Measurements from ENCODE around the gene RHO. TPM values are rescaled to one million over a fixed set of nuclear protein-coding genes. Genes with fewer than 3 reads are reported as not detected.

The RHO gene
- total RNA-seq, 1 experiment from 2014 or later: not detected

DNA sequence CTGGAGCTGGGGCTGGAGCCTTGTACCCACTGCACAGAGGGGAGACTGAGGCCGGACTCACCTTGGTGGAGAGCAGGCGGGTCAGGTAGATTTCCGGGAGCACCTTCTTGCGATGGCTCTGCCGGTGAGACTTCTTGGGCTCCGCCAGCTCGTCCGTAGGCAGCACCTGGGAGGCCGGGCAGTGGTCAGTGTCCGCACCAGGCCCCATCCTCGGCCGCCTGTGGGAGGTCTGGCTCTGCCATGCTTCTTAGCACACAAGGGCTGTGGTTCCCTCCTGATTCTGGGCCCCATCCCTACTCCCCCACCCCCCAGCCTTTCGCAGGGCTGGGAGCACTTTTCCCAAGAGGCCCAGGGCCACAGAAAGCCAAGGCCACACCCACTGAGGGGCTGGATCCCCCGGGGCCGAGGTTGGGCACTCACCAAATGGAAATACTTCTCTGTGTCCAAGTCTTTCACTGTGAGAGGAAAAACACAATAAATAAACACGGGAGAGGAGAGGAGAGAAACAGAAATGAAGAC, 31.9 kb downstream of the RHO start:
- Histone ChIP-seq H3K9me2 (replicated peaks; ENCODE audit: low read length) (no peaks in the 10 kb centered on the region), H3K36me3 (ENCODE audit: low read depth, low read length) (no peaks in the 10 kb centered on the region), H3K4me2 (ENCODE audit: low read length) (no peak overlapping the region), H2AFZ (ENCODE audit: low read length) (no peak overlapping the region), H3K27me3 (ENCODE audit: low read length) (no peaks in the 10 kb centered on the region), H3K9me3 (ENCODE audit: low read length) (no peaks in the 10 kb centered on the region), H3K9ac (ENCODE audit: low read length) (no peak overlapping the region), H3K79me2 (ENCODE audit: low read length) (no peaks in the 10 kb centered on the region), H3K4me1 (ENCODE audit: insufficient read depth, low read length) (no peaks in the 10 kb centered on the region), H3F3A (ENCODE audit: low read length, unreplicated experiment) (no peaks in the 10 kb centered on the region), H3K4me3 (ENCODE audit: low read length) (no peak overlapping the region), H3K27ac (ENCODE audit: low read length) (no peak overlapping the region), H4K20me1 (ENCODE audit: low read length) (no peaks in the 10 kb centered on the region)
- CTCF ChIA-PET: no interaction called here
- intact Hi-C loops (cut with micrococcal nuclease): no loop called here
- no peak for TF ChIP-seq EZH2 (IDR thresholded peaks at IDR 0.05; ENCODE audit: low read length, unreplicated experiment)
- TF ChIP-seq, protein P1, sequence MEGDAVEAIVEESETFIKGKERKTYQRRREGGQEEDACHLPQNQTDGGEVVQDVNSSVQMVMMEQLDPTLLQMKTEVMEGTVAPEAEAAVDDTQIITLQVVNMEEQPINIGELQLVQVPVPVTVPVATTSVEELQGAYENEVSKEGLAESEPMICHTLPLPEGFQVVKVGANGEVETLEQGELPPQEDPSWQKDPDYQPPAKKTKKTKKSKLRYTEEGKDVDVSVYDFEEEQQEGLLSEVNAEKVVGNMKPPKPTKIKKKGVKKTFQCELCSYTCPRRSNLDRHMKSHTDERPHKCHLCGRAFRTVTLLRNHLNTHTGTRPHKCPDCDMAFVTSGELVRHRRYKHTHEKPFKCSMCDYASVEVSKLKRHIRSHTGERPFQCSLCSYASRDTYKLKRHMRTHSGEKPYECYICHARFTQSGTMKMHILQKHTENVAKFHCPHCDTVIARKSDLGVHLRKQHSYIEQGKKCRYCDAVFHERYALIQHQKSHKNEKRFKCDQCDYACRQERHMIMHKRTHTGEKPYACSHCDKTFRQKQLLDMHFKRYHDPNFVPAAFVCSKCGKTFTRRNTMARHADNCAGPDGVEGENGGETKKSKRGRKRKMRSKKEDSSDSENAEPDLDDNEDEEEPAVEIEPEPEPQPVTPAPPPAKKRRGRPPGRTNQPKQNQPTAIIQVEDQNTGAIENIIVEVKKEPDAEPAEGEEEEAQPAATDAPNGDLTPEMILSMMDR (conservative IDR thresholded peaks at IDR 0.05; ENCODE audit: low read depth, low read length): no peak
- no TSS peak for BruUV-seq (replicated peaks)
- POLR2A ChIA-PET (ENCODE audit: unreplicated experiment): no interaction called here
- no peak for ATAC-seq
- no peak for DNase-seq

DNA sequence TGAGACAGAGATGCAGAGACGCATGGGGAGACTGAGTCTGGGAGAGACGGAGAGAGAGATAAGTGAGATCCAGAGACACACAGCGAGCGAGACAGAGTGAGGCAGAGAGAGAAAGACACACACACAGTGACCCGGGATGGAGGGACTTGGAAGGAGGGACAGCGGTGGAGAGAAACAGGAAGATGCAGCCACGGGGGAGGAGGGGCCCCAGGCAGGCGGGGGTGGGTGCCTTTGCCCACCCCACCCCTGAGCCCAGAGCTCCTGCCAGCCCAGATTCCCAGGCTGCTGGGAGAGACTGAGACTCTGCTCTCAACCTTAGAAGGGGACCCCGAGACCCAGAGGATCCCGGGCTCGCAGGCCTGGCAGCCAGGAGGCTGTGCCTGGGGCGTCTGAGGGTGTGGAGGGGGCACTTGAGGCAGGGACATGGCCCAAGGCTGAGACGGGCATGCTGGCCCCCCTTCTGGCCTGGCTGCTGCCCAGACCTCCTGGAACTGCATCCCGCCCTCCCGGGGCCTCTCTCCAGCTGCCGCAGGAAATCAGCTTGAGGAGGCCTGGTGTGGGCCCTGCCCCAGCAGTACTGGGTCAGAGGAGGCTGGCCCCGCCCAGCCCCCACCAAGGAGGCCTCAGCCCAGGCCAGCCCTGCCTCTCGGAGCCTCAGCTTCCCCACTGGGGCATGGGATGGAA, 32.6 kb downstream of the RHO start:
- no peak overlapping the region for H3K27ac ChIP-seq (ENCODE audit: low read length)
- H3K9me3 ChIP-seq (ENCODE audit: low read length): no peaks in the 10 kb centered on the region
- no peaks in the 10 kb centered on the region for H3K9me2 ChIP-seq (replicated peaks; ENCODE audit: low read length)
- H3K79me2 ChIP-seq (ENCODE audit: low read length): no peaks in the 10 kb centered on the region
- no TSS peak for BruUV-seq (replicated peaks)
- TF ChIP-seq, protein P1 (conservative IDR thresholded peaks at IDR 0.05; ENCODE audit: low read depth, low read length): no peak
- TF ChIP-seq EZH2phosphoT487 (IDR thresholded peaks at IDR 0.05; ENCODE audit: borderline replicate concordance, low read length) (no peak), EZH2 (IDR thresholded peaks at IDR 0.05; ENCODE audit: low read length, unreplicated experiment) (no peak)
- H4K20me1 ChIP-seq (ENCODE audit: low read length): no peaks in the 10 kb centered on the region
- no peaks in the 10 kb centered on the region for H3K27me3 ChIP-seq (ENCODE audit: low read length)
- DNase-seq: no peak
- no peak overlapping the region for H2AFZ ChIP-seq (ENCODE audit: low read length)
- H3K4me2 ChIP-seq (ENCODE audit: low read length): no peak overlapping the region
- H3F3A ChIP-seq (ENCODE audit: low read length, unreplicated experiment): no peaks in the 10 kb centered on the region
- no peaks in the 10 kb centered on the region for H3K4me1 ChIP-seq (ENCODE audit: insufficient read depth, low read length)
- intact Hi-C loops (cut with micrococcal nuclease): no loop called here
- no peak for ATAC-seq
- ChIA-PET POLR2A (ENCODE audit: unreplicated experiment) (no interaction called here), CTCF (no interaction called here)
- H3K9ac ChIP-seq (ENCODE audit: low read length): no peak overlapping the region
- no peak overlapping the region for H3K4me3 ChIP-seq (ENCODE audit: low read length)
- H3K36me3 ChIP-seq (ENCODE audit: low read depth, low read length): no peaks in the 10 kb centered on the region

DNA sequence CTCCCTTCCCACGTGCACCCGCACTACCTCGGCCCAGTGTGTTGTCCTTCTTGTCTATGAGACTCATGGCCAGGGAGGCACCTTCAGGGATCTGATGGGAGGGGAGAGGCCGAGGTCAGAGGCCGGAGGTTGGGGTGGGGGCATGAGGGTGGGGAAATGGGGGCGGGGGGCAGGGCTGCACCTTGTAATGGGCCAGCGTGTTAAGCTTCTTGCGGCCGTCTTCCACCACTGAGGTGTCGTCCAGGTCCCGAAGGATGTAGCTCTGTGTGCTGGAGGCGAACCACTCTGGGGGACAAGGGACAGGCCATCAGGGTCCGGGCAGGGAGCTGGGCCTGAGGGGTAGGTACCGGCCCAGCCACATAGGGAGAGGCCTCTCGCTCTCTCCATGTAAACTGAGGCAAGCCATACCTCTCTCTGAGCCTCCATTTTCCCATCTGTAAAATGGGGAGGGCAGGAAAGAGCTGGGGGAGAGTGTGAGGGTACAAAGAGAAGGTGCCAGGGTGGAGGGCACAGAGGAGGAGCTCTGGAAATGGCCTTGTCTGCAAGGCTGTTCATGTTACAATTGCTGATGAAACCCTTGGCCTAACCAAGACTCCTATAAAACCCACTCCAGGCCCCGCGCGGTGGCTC, 33.3 kb downstream of the RHO start:
- Histone ChIP-seq H2AFZ (ENCODE audit: low read length) (no peak overlapping the region), H3K9me2 (replicated peaks; ENCODE audit: low read length) (no peaks in the 10 kb centered on the region), H3K36me3 (ENCODE audit: low read depth, low read length) (no peaks in the 10 kb centered on the region), H3K27ac (ENCODE audit: low read length) (no peak overlapping the region), H4K20me1 (ENCODE audit: low read length) (no peaks in the 10 kb centered on the region), H3K9ac (ENCODE audit: low read length) (no peak overlapping the region), H3K4me2 (ENCODE audit: low read length) (no peak overlapping the region), H3K79me2 (ENCODE audit: low read length) (no peaks in the 10 kb centered on the region), H3F3A (ENCODE audit: low read length, unreplicated experiment) (no peaks in the 10 kb centered on the region), H3K4me1 (ENCODE audit: insufficient read depth, low read length) (no peaks in the 10 kb centered on the region), H3K9me3 (ENCODE audit: low read length) (no peaks in the 10 kb centered on the region), H3K4me3 (ENCODE audit: low read length) (no peak overlapping the region), H3K27me3 (ENCODE audit: low read length) (no peaks in the 10 kb centered on the region)
- intact Hi-C loops (cut with micrococcal nuclease): no loop called here
- TF ChIP-seq, protein P1 (conservative IDR thresholded peaks at IDR 0.05; ENCODE audit: low read depth, low read length): no peak
- TF ChIP-seq EZH2 (IDR thresholded peaks at IDR 0.05; ENCODE audit: low read length, unreplicated experiment) (no peak), EZH2phosphoT487 (IDR thresholded peaks at IDR 0.05; ENCODE audit: borderline replicate concordance, low read length) (no peak)
- DNase-seq (no peak), ATAC-seq (no peak)
- ChIA-PET CTCF (no interaction called here), POLR2A (ENCODE audit: unreplicated experiment) (no interaction called here)
- no TSS peak for BruUV-seq (replicated peaks)

Measured in PC-3 (cell line).